Suppressor macrophage treated with lipopolysaccharide for 1 hour (primary cell): ENCODE results near the gene ROMO1.
"Not testable (repeated sequence)": the region's sequence is repeated elsewhere in the genome, so short reads cannot be mapped to it uniquely, and the experiment has no call there.

Experiments
- DNase-seq, 3 donors: peaks; one replicate each; pipeline ENCODE4 v3.0.0-alpha.2; 2020 to 2022

Gene ROMO1

DNA sequence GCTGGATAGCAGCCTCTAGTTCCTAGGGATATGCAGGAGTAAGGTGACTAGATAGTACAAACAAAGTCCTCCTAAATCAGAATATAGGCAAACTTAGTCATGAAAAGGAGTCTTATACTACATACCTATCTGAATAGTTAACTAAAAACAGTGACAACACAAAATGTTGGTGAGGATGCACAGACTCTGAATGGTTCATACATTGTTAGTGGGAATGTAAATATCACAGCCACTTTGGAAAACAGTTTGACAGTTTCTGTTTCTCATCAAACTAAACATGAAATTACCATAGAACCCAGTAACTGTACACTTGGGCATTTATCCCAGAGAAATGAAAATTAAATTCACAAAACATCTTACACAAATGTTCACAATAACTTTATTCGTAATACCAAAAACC lies 17.2 kb upstream of the ROMO1 start:
- no peak for DNase-seq

DNA sequence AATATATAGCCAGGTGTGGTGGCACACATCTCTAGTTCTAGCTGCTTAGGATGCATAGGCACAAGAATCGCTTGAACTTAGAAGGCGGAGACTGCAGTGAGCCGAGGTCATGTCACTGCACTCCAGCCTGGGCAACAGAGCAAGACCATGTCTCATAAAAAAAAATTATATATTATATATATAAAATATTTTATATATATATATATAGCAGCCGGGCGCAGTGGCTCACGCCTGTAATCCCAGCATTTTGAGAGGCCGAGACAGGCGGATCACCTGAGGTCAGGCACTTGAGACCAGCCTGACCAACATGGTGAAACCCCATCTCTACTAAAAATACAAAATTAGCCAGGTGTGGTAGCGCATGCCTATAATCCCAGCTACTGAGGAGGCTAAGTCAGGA lies 13.8 kb upstream of the ROMO1 start:
- not testable (repeated sequence) for DNase-seq

DNA sequence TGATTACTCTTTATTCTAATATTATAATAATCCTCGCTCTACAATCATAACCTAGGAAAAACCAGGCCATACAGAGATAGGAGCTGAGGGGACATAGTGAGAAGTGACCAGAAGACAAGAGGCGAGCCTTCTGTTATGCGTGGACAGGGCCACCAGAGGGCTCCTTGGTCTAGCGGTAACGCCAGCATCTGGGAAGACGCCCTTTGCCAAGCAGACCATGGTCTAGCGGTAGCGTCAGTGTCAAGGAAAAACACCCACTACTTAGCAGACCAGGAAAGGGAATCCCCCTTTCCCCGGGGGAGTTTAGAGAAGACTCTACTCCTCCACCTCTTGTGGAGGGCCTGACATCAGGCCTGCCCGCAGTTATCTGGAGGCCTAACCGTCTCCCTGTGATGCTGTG lies 12.3 kb upstream of the ROMO1 start:
- DNase-seq: not testable (repeated sequence)

DNA sequence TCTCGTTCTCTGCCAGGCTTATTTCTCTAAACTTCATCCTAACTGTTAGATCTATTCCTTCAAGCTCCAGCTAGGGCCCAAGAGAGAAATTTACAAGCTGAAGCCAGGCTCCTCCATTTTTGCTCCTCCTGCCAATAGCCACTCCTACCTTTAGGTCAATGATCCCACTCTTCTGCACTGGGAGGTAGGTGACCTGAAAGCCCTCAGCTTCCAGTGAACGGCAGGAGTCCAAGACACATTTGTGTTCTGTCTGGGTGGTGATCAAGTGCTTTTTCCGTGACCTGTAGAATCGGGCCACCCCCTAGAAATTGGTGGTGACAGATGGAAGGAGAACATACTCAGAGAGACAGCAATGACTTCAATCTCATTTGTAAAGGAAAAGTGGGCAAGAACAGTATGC lies 8.9 kb upstream of the ROMO1 start:
- no peak for DNase-seq

DNA sequence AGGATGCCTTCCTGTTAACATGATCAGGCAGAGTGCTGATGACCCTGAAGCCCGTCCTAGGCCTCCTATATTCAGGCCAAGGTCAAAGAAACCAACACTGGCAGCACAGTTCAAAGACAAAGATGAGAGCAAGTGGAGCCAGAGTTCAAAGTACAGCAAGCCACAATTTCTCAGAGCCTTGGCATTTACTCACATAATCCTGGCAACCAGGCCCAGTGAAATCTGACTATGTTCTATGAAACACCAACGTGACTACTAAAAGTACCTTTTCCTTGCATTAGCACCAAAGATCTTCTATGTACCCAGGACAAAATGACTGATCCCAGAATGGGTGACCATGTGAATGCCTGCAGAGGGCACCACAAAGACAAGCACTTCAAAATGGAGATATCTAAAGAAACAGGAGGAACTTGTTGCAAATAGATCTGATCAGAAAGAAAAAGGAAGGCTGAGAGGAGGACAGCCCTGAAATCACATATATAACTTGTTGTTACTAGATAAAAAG lies 3.9 kb upstream of the ROMO1 start:
- DNase-seq: no peak

DNA sequence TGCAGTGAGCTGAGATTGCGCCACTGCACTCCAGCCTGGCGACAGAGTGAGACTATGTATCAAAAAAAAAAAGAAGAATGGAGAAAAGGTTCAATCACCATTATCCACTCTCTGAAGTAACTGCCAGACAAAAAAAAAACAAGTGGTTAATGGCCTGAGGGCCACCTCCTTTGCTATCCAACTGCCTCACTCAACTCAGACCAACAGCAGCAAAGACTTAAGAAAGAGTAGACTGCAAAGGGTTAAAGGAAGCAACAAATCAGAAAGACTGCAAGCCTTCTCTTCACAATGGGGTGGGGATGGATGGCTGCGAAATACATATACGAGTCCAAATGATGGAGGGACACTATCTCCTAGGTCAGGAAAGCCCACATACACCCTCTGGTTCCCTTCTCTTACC lies 3.2 kb upstream of the ROMO1 start:
- no peak for DNase-seq

DNA sequence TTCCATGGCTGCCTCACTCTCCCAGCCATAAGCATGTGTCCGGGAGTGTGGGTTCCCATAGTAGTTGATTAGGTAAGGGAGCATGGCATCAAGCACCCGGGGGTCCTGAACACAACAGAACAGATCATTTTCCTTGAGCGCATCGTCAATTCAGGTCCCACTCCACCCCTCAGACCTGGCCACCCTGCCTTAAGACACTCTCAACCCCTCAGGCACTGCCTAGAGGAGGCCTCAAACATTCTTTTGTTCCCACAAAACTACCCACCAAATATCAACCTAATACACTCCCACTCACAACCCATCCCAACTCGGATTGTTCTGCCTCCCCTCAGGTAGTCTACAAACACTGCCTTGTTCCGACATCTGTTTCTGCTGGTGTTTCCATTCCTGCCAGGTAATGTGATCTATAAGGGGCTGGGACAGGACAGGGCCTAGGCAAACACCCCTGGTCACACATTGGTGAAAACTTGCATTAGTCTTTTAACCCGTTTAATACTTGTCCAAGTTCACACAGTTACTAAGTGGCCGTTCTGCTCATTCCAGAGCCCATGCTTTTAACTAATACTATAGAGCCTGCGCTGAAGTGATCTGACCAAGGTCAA lies 1.4 kb upstream of the ROMO1 start:
- no peak for DNase-seq

DNA sequence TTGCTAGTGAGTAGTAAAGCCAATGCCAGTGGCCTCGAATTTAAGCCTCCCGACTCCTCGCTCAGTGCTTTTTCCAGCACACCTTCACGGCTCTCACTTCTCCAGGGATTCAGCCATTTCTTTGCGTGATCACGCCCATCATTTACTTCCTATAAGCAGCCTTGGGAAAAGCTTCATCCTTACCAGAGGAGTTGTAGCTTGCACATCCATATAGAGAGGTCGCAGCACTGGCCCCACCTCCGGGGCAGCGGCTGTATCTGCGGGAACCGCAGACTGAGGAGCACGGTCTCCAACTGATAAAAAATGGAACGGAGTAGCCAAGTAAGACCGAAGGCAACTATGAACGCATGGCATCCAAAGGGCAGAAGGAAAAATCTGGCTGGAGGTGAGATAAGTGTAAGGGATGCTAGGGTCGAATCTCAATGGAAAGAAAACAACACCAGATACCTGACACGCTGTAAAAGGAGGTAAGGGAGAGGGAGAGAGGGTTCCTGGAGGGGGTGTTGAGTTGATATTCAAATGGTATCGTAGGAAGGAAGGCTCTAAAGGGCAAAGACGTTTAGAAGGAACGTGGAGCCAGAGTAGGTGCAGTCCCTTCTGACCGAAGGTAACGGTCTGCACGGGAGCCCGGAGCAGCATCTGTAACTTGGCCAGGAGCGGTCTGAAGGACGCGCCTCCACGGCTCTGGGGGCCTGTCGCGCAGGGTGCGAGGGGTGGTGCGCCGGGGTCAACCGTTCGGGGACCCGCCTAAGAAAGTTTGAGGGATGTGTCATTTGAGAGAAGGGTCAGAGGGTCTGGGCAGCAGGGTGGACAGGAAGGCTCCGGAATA lies 693 bp upstream of the ROMO1 start:
- DNase-seq: no peak

DNA sequence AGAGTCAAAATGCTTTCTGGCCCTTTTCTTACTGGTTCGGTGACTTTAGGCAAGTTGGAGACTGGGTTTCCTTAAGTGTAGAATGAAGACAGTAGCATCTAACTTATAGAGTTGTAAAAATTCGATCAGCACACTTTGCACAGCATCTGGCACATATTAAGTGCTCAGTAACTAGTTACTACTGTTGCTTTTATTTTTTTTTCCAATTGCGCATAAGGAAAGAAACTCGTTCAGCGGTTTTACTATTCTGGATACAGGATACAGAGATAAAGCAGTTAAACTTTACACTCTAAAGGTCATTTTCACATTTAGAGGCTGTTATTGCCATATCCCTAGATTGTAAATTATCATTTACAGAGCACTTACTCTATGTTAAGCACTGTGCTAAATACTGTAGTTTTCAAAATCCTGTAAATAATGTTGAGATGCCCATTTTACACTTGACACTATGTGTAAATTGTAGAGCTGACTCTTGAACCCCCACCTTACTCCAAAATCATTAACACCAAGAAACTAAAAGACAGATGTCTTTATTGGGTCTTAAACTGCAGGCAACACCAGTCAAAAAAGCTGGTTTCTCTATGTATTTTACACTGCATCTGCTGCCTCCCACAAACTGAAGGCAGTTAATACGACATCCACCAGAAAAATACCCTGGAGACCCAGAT lies 886 bp downstream of the ROMO1 start:
- DNase-seq: no peak

DNA sequence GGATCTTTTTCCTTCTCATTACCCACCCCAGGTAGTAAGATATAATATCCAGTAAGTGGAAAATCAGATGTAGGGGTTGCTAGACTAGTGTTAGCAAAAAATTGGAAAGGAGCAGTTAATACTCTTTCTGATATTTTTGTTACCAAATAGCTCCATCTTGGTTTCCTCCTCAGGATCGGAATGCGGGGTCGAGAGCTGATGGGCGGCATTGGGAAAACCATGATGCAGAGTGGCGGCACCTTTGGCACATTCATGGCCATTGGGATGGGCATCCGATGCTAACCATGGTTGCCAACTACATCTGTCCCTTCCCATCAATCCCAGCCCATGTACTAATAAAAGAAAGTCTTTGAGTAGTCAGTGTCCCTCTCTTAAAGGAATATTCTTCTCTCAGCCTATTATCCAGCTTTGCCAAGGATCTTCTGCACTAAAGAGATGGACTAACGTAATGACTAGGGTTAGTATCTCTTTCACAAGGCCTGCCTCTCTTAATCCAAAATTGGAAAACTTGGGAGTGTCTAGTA lies 1.5 kb downstream of the ROMO1 start:
- no peak for DNase-seq

DNA sequence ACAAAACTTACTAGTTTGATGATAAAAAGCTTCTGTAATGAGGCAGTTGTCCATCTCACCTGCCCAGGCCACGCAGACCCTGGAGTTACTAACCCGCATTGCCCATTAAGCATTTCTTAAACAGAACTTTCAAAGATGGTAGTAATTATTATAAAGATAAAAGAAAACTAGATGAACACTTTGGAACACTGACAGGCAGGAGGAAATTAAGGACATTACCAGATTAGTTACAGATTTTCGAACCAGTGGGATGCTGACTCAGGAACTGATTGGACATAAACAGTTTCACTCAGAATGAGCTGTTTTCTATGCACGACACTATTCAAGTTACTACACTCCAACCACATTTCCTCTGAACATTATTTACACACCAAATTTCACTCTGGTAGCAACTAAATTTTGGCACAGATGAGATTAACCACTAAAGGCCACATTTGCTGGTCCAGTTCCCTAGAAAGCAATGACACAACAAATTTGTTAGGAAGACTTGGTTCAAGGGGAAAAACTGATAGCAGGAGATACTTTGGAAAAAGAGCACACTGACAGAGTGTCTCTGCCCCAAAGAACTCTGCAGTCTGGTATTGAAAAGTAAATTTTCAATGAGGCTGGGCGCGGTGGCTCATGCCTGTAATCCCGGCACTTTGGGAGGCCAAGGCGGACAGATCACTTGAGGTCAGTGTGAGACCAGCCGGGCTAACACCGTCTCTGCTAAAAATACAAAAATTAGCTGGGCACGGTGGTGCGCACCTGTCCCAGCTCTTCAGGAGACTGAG lies 3.0 kb downstream of the ROMO1 start:
- no peak for DNase-seq

DNA sequence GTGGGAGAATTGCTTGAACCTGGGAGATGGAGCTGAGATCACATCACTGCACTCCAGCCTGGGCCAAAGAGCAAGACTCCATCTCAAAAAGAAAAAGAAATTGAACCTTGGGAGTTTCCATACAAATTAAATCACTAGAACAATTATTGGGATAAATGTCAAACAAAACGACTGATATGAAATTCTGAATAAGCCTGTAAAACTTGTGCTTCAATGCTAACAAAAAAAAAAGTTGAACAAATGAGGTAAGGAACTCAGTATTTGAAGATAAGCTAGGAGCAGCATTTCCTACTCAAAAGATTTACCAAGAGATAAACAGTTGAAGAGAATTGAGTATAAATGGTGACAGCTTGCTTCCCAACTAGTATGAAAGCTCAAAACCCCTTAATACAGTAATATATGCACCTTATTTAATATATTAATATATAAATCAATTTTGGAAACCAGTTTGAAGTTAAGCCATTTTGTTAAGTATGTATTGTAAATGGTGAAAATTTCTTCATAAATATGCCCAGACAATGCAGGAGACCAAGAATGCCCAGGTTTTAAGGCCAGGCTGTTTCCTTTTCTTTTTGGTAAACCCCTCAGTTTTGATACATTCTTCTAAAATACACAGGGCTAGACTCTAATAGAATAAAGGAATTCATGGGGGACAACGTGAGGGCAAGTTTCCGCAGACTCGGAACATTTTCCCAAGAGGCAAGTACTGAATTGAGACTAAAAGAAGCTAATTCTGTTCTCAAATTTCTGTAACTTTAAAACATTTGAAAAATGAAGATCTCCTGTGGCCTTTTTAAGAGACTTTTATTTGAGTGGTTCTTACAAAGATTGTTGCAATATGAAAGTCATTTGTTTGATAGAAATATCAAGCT lies 3.9 kb downstream of the ROMO1 start:
- no peak for DNase-seq

DNA sequence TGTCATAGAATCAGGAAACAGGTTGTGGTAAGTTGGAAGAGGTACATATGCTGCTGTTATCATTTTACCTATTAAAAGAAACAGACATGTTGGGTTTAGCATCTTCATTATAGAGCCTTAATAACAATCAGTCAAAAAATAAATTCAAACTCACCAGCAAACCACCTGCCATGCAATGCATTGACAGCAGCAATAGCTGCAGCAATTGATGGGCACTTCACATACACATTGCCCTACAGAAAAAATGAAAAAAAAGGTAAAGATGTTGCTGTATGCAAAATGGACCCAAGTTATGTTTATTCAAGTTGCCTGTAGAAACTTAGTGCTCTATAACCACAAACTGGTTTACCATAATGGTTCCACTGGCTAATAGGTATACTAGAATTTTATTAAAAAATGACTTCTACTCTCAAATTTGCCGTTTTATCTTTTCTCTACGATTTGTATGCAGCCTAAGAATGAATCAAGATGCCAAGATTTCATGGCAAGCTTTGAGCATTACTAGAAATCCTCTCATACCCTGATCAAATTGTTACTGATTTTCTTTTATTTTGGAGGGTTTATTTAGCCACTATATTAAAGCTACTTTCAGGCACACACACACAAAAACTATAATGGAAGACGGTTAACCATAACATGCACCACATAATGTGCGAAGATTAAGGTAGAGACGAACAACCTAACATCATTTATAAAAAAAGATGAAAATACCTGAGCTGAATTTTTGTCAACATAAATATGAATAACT lies 5.5 kb downstream of the ROMO1 start:
- DNase-seq: peak in 1 of 3 donors; percentile 0

DNA sequence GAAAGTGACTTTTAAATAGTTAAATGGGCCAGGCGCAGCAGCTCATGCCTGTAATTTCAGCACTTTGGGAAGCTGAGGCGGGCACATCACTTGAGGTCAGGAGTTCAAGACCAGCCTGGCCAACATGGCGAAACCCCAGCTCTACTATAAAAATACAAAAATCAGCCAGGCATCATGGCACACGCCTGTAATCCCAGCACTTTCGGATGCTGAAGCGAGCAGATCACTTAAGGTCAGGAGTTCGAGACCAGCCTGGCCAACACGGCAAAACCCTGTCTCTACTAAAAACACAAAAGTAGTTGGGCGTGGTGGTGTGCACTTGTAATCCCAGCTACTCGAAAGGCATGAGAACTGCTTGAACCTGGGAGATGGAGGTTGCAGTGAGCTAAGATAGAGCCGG lies 6.7 kb downstream of the ROMO1 start:
- DNase-seq: not testable (repeated sequence)

DNA sequence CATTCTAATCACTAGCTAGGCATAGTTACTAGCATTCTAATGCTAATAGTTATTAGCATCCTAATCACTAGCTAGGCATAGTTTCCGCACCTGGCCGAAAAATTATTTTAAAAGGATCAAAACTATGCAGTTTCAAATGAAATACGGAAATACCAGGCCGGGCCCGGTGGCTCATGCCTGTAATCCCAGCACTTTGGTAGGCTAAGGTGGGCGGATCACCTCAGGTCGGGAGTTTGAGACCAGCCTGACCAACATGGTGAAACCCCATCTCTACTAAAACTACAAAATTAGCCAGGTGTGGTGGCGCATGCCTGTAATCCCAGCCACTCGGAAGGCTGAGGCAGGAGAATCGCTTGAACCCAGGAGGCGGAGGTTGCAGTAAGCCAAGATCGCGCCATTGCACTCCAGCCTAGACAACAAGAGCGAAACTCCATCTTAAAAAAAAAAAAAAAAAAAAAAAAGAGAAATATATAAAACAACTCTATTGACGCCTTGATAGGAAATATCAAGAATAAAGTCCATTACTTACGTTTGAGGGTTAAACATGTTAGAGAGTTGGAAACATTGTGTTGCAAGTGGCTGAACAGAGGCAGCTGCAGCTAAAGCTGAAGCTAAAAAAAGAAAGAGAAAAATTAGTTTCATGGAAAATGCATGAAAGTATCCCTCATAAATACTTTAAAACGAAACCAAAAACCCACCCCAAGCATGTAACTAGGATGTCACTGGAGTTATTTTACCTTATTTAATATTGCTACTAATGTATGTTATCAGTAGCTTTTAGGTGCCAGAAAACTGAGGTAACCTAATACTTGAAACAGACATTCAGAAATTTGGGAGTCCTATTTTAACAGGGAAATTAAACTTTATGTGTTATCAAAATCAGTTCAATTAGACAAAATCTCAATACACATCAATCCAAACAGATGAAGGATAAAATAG lies 7.7 kb downstream of the ROMO1 start:
- DNase-seq: peak in 1 of 3 donors; percentile 0

DNA sequence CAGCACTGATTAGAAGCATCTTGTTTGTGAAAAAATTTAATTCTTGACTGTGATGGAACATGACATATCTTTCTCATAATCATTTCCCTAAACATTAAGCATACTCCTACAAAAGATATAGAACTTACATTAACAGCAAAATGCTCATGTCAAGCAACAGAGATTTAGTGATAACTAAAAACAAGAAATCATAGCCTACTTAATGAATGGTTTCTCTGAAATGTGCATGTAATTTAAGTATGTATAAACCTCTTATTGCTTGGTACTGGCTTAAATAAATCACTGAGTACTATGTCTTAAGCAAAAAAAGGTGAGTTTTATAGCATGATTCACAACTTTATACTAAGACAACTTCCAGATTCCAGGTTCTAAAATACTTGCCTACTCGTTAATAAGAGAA lies 9.3 kb downstream of the ROMO1 start:
- peak in 1 of 3 donors; percentile 0 for DNase-seq

DNA sequence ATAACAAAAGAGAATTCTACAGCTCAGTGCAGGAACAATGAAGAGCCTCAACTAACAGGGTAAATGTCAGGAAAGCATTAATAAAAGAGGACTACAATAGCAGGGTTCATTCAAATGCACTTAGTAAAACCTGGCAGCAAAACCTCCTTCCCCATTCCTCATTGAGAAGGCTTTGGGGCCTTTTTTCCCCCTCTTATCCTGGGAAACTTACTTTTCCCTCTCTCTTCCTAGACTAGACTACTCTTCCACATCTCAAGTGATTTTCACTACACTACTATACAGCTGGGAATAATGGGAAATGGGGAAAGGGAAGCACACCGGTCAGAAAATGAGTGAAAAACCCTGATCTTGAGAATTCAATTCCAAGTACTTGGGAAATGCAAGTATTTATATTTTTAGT lies 10.1 kb downstream of the ROMO1 start:
- peak in 1 of 3 donors; percentile 0 for DNase-seq

DNA sequence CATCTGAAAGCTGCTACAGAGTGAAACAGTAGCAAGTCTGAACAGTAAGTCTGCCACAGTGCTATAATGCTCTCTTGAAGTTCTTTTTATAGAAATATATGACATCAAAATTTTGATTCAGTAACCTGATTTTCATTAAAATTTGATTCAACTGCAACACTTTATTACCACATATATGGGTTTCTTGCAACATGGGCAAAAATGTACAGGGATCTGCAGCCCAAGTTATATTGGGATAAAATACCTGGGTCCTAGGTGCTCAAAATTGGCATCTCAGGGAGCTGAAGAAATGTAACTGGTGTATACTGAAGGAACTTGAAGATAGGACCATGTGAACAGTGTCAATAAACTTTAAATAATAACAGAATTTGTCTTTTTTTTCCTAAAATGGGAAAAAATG lies 10.8 kb downstream of the ROMO1 start:
- peak in 1 of 3 donors; percentile 0 for DNase-seq

DNA sequence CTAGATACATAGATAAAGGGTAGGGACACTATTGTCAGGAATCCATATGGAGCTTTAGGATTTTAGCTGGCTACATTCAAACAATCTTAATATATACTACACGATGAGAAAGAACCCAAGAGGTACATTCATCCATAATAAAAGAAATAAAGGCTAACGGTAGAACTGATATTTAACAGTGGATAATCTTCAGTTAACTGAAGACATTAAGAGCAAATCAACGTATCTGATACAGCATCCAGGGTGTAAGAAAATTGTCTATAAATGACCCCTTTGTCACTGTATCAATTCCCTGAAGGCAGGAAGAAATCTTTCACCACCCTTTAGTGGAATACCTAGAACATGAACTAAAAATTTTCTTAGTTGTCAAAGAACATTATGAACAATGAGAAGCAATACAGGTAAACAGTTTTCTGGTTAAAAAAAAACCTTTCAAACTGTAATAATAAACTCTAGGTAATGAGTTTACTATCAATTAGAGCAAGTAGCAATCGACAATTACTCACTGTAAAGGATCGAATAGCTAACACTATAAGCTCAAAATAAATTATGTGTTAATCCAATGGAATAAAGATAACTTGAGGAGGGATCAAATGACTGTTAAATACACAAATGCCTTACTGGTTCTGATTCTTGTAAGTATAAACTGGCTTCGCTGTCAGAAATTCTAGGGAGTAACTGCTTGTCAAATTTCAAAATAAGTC lies 11.8 kb downstream of the ROMO1 start:
- no peak for DNase-seq
